ENCODE results near the gene APCDD1.
"Not testable (repeated sequence)": the region's sequence is repeated elsewhere in the genome, so short reads cannot be mapped to it uniquely, and the experiment has no call there.

The APCDD1 gene

GRCh38 chr18:10537765-10538164 is 83.3 kb downstream of the APCDD1 start:
- H3K4me3 ChIP-seq (ENCODE audit: low read length) = no peak overlapping the region
- TF ChIP-seq CTCF (IDR thresholded peaks at IDR 0.05; ENCODE audit: low read depth, low read length, poor library complexity, severe bottlenecking) (no peak), EZH2phosphoT487 (IDR thresholded peaks at IDR 0.05; ENCODE audit: borderline replicate concordance, low read length) (no peak)
- no peak overlapping the region for H3K27ac ChIP-seq (ENCODE audit: low read depth, low read length)
- H3K9me2 ChIP-seq (replicated peaks; ENCODE audit: control insufficient read depth, low read length) = no peaks in the 10 kb centered on the region
- H3K4me2 ChIP-seq (ENCODE audit: low read length) = no peak overlapping the region
- 0 out of 2 replicates have a peak, but pooled peaks cover 2% of the 10 kb centered on the region for H3F3A ChIP-seq (ENCODE audit: control insufficient read depth, insufficient read depth)
- H3K27me3 ChIP-seq (ENCODE audit: control insufficient read depth, low read length) = no peaks in the 10 kb centered on the region
- no peaks in the 10 kb centered on the region for H4K20me1 ChIP-seq (ENCODE audit: control insufficient read depth, insufficient read depth, low read depth, low read length)
- peaks cover 59% of the 10 kb centered on the region for H3K36me3 ChIP-seq (ENCODE audit: control insufficient read depth, low read length)
- H3K9me3 ChIP-seq (ENCODE audit: control insufficient read depth, insufficient read depth, low read length) = no peaks in the 10 kb centered on the region
- H3K4me1 ChIP-seq (ENCODE audit: control insufficient read depth, low read length) = no peaks in the 10 kb centered on the region
- H3K79me2 ChIP-seq (ENCODE audit: control insufficient read depth, low read length) = peaks cover 33% of the 10 kb centered on the region

- not testable (repeated sequence) for H4K20me1 ChIP-seq (ENCODE audit: control insufficient read depth, insufficient read depth, low read depth, low read length); H3F3A ChIP-seq (ENCODE audit: control insufficient read depth, insufficient read depth); H3K4me2 ChIP-seq (ENCODE audit: low read length); H3K27me3 ChIP-seq (ENCODE audit: control insufficient read depth, low read length); H3K4me1 ChIP-seq (ENCODE audit: control insufficient read depth, low read length); H3K27ac ChIP-seq (ENCODE audit: low read depth, low read length); H3K9me3 ChIP-seq (ENCODE audit: control insufficient read depth, insufficient read depth, low read length); H3K9me2 ChIP-seq (replicated peaks; ENCODE audit: control insufficient read depth, low read length); H3K4me3 ChIP-seq (ENCODE audit: low read length)
- Histone ChIP-seq H3K79me2 (ENCODE audit: control insufficient read depth, low read length) (peaks cover 21% of the 10 kb centered on the region), H3K36me3 (ENCODE audit: control insufficient read depth, low read length) (peaks cover 59% of the 10 kb centered on the region)
These were observed 84.7 kb downstream of the APCDD1 start for GRCh38 chr18:10539124-10539523.
